Kidney (tissue), 14 donors: ENCODE results near the gene TSPAN12. TPM values are rescaled to one million over a fixed set of nuclear protein-coding genes. Genes with fewer than 3 reads are reported as not detected.

ENCODE experiments used
- DNase-seq, 5 donors: peaks; one replicate each; pipeline ENCODE4 v3.0.0-alpha.2; 2013 to 2020
- FAIRE-seq: peaks from 2 replicates; lab custom pipeline; 2012; peaks lifted over from hg19 to GRCh38; lab: Jason Lieb, UNC
- H3K27ac ChIP-seq, 2 donors: one replicate each; pipeline ENCODE4 v1.7.0; 2013; ENCODE audit warnings: low read depth in 2 of 2, low read length in 2 of 2, inconsistent platforms in 1 of 2
- H3K27me3 ChIP-seq: one replicate; pipeline ENCODE4 v1.7.1; 2013; ENCODE audit warnings: low read length, inconsistent platforms; ENCODE audit not compliant: control insufficient read depth, insufficient read depth
- H3K36me3 ChIP-seq, 3 donors: one replicate each; pipeline versions ENCODE4 v1.7.0 to v1.7.1; 2013; ENCODE audit warnings: low read length in 3 of 3, control low read depth in 1 of 3, inconsistent platforms in 1 of 3; ENCODE audit not compliant: insufficient read depth in 3 of 3, control insufficient read depth in 2 of 3
- H3K4me1 ChIP-seq, 3 donors: one replicate each; pipeline versions ENCODE4 v1.7.0 to v1.7.1; 2013; ENCODE audit warnings: low read length in 3 of 3, inconsistent platforms in 1 of 3, low read depth in 1 of 3; ENCODE audit not compliant: control insufficient read depth in 2 of 3, insufficient read depth in 2 of 3
- H3K4me3 ChIP-seq, 3 donors: one replicate each; pipeline versions ENCODE4 v1.7.0 to v1.8.1; 2013; ENCODE audit warnings: low read length in 3 of 3, control low read depth in 1 of 3, inconsistent platforms in 1 of 3
- H3K9ac ChIP-seq, 3 donors: one replicate each; pipeline versions ENCODE4 v1.7.0 to v1.7.1; 2013; ENCODE audit warnings: low read length in 3 of 3, control low read depth in 1 of 3, inconsistent platforms in 1 of 3
- H3K9me3 ChIP-seq, 3 donors: one replicate each; pipeline versions ENCODE4 v1.7.0 to v1.7.1; 2013; ENCODE audit warnings: low read length in 3 of 3, control low read depth in 1 of 3, inconsistent platforms in 1 of 3; ENCODE audit not compliant: control insufficient read depth in 2 of 3, insufficient read depth in 1 of 3
- CTCF ChIP-seq: IDR thresholded peaks from 3 replicates; pipeline ENCODE4 v1.5.1; 2012; ENCODE audit warnings: mild to moderate bottlenecking, moderate library complexity, borderline replicate concordance; ENCODE audit not compliant: insufficient read depth; ENCODE audit errors: extremely low read depth
- intact Hi-C: fragments of 100-400 bp; cut with DNase I; formaldehyde crosslinking; loops from one replicate; pipeline ENCODE4 v1.11.1; 2022
- polyA plus RNA-seq: library from polyadenylated mRNA; stranded (reverse); fragments of 350-450 nt; fragmentation: Illumina TruSeq; extraction: RNeasy Lipid Tissue Mini Kit (QIAGEN cat#74804); gene quantifications from one replicate; pipeline ENCODE4 v1.2.3, GENCODE V29; 2014; ENCODE audit warnings: low read depth, low replicate concordance; ENCODE audit not compliant: insufficient read depth
- total RNA-seq: library from RNA; stranded (reverse); fragmentation: NEBNext Ultra II Directional; extraction: Animal tissue kit (Norgen Biotek cat#: 25700); gene quantifications from one replicate; pipeline ENCODE4 v1.2.1, GENCODE V29; 2021
- donor health status: control.
- donor health status: control.
- donor health status: control.
- donor health status: control.
- donor health status: control.
- donor health status: DM: yes; HTN: yes; CAD: no.
- donor health status: Normal renal cell carcinoma (clear cell type).

Gene TSPAN12
- total and polyA plus RNA-seq, 2 donors from 2014 or later: 44.2 to 76.5 TPM

DNA sequence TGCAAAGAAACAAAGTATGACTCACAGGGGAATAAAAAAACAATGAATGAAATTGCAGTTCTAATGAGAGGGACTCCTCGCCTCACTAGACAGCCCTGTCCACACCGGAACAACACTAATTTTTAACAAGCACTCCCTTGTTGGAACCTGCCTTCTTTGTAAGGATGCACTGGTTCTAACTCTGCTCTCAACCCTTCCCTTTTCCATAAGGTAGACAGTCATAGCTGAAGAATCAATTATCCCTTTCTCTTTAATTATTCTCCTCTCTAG, 65.1 kb downstream of the TSPAN12 start:
- Histone ChIP-seq H3K4me3 (no peak overlapping the region), H3K4me1 (peaks cover 0 to 7% (median 7%) of the 10 kb centered on the region in 3 donors), H3K27ac (no peak overlapping the region), H3K9ac (no peak overlapping the region), H3K36me3 (peaks cover 0 to 5% (median 0%) of the 10 kb centered on the region in 3 donors), H3K27me3 (no peaks in the 10 kb centered on the region), H3K9me3 (no peaks in the 10 kb centered on the region)
- DNase-seq: no peak
- no peak for TF ChIP-seq CTCF
- no peak for FAIRE-seq
- intact Hi-C loops: no loop called here

- Histone ChIP-seq H3K9ac (no peak overlapping the region), H3K36me3 (peaks cover 0 to 5% (median 0%) of the 10 kb centered on the region in 3 donors), H3K4me3 (peak overlapping the region in 1 of 3 donors; percentile 28), H3K27me3 (no peaks in the 10 kb centered on the region), H3K9me3 (no peaks in the 10 kb centered on the region), H3K4me1 (peaks cover 0 to 7% (median 7%) of the 10 kb centered on the region in 3 donors), H3K27ac (peak overlapping the region in 1 of 2 donors; percentile 13)
- FAIRE-seq (no peak), DNase-seq (peak; percentile 79 to 89 (median 85))
- intact Hi-C loops: no loop called here
- peak; percentile 78 for TF ChIP-seq CTCF
These were observed 65.7 kb downstream of the TSPAN12 start for GRCh38 chr7:120792091-120792860.

- TF ChIP-seq CTCF: no peak
- intact Hi-C loops: no loop called here
- no peaks in the 10 kb centered on the region for H3K9me3 ChIP-seq
- no peak overlapping the region for H3K9ac ChIP-seq
- H3K4me1 ChIP-seq: no peaks in the 10 kb centered on the region
- H3K27ac ChIP-seq: no peak overlapping the region
- H3K27me3 ChIP-seq: no peaks in the 10 kb centered on the region
- FAIRE-seq (no peak), DNase-seq (no peak)
- H3K4me3 ChIP-seq: no peak overlapping the region
- peaks cover 0 to 3% (median 0%) of the 10 kb centered on the region in 3 donors for H3K36me3 ChIP-seq
These were observed 72.8 kb downstream of the TSPAN12 start for GRCh38 chr7:120785095-120785494.
